D721Med (cell line): ENCODE results near the gene ARIH1.
"Not testable (repeated sequence)": the region's sequence is repeated elsewhere in the genome, so short reads cannot be mapped to it uniquely, and the experiment has no call there.

Source experiments
- DNase-seq: peaks from one replicate; pipeline ENCODE4 v3.0.0; 2011; ENCODE audit warnings: low spot score; ENCODE audit not compliant: insufficient read length
- FAIRE-seq: peaks from 2 replicates; lab custom pipeline; 2011; peaks lifted over from hg19 to GRCh38; lab: Jason Lieb, UNC
- TF ChIP-seq, protein P1 (sequence below): IDR thresholded peaks from 2 replicates; pipeline ENCODE4 v1.5.1; 2012; ENCODE audit warnings: mild to moderate bottlenecking, control low read depth; ENCODE audit not compliant: insufficient read depth; ENCODE audit errors: missing control alignments

The ARIH1 gene, protein sequence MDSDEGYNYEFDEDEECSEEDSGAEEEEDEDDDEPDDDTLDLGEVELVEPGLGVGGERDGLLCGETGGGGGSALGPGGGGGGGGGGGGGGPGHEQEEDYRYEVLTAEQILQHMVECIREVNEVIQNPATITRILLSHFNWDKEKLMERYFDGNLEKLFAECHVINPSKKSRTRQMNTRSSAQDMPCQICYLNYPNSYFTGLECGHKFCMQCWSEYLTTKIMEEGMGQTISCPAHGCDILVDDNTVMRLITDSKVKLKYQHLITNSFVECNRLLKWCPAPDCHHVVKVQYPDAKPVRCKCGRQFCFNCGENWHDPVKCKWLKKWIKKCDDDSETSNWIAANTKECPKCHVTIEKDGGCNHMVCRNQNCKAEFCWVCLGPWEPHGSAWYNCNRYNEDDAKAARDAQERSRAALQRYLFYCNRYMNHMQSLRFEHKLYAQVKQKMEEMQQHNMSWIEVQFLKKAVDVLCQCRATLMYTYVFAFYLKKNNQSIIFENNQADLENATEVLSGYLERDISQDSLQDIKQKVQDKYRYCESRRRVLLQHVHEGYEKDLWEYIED

GRCh38 chr15:72473614-72474465, at the start of gene ARIH1:
Gene ARIH1, plus strand, starts transcription at chr15:72474330. Its CDS starts 310 bp downstream, at chr15:72474640.
- TF ChIP-seq, protein P1, sequence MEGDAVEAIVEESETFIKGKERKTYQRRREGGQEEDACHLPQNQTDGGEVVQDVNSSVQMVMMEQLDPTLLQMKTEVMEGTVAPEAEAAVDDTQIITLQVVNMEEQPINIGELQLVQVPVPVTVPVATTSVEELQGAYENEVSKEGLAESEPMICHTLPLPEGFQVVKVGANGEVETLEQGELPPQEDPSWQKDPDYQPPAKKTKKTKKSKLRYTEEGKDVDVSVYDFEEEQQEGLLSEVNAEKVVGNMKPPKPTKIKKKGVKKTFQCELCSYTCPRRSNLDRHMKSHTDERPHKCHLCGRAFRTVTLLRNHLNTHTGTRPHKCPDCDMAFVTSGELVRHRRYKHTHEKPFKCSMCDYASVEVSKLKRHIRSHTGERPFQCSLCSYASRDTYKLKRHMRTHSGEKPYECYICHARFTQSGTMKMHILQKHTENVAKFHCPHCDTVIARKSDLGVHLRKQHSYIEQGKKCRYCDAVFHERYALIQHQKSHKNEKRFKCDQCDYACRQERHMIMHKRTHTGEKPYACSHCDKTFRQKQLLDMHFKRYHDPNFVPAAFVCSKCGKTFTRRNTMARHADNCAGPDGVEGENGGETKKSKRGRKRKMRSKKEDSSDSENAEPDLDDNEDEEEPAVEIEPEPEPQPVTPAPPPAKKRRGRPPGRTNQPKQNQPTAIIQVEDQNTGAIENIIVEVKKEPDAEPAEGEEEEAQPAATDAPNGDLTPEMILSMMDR: peak; percentile 27
- FAIRE-seq (no peak), DNase-seq (peak; percentile 49)

DNA sequence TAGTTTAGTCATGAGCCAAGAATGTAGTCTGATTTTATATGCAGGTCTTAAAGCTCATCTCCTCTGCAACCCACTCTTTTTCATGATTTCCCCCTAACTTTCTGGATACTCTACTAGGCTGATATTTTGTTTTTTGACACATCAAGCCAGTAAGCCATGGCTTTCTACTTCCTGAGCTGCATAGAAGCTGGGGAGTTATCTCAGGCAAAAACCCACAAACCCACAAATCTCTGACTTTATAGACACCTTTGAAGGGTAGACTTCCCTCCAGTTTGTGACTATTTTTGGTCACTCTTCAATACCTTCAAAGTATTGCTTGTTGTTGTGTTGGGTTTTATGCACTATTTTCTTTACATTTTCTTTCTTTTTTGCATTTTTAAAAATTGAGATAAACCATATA, 47.4 kb upstream of the ARIH1 start:
- TF ChIP-seq, protein P1: no peak
- FAIRE-seq (no peak), DNase-seq (no peak)

DNA sequence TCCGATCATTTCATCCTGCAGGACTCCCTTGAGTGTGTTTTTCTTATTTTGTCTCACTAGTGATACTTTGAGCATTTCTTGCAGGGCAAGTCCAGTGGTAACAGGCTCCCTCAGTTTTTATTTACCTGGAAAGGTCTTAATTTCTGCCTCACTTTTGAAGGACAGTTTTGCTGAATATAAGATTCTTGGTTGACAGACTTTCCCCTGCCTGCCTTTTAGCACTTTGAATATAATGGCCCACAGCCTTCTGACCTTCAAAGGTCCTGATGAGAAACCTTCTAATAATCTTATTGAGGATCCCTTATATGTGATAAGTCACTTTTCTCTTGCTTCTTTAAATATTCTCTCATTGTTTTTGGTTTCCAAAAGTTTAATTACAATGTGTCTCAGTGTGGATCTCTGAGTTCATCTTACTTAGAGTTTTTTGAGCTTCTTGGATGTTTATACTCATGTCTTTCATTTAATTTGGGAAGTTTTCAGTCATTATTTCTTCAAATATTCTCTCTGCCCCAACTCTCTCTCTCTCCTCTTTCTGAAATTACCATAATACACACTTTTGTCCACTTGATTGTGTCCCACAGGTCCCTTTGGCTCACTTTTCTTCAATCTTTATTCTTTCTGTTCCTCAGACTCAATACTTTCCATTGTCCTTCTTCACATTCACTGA, 36.3 kb upstream of the ARIH1 start:
- no peak for FAIRE-seq
- TF ChIP-seq, protein P1: no peak
- DNase-seq: no peak

DNA sequence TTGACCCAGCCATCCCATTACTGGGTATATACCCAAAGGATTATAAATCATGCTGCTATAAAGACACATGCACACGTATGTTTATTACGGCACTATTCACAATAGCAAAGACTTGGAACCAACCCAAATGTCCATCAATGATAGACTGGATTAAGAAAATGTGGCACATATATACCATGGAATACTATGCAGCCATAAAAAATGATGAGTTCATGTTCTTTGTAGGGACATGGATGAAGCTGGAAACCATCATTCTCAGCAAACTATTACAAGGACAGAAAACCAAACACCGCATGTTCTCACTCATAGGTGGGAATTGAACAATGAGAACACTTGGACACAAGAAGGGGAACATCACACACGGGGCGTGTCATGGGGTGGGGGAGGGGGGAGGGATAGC, 31.3 kb upstream of the ARIH1 start:
- not testable (repeated sequence) for FAIRE-seq, DNase-seq

GRCh38 chr15:72445426-72445825, 28.7 kb upstream of the ARIH1 start:
- TF ChIP-seq, protein P1: no peak
- no peak for FAIRE-seq
- no peak for DNase-seq

GRCh38 chr15:72450805-72451204, 23.3 kb upstream of the ARIH1 start:
- TF ChIP-seq, protein P1: no peak
- no peak for FAIRE-seq

GRCh38 chr15:72451224-72451623, 22.9 kb upstream of the ARIH1 start:
- DNase-seq (no peak), FAIRE-seq (no peak)
- TF ChIP-seq, protein P1: no peak

More at GRCh38 chr15:72450805-72451204, 23.3 kb upstream of the ARIH1 start:
- DNase-seq: no peak
